HEK293 (cell line): ENCODE results near the gene POMT2.
A peak's percentile ranks its signal among the peaks of the same experiment; 100 is the strongest.

ENCODE experiments used
- CTCF ChIA-PET: fragments of 350-600 bp; formaldehyde crosslinking; extraction: SDS; loops from one replicate; lab custom pipeline; 2021; ENCODE audit warnings: antibody characterized with exemption; lab: Yijun Ruan, JAX
- POLR2A ChIA-PET: fragments of 300-600 bp; formaldehyde crosslinking; extraction: SDS; loops from one replicate; lab custom pipeline; 2020; ENCODE audit warnings: antibody characterized with exemption, inconsistent platforms; lab: Yijun Ruan, JAX
- H3K27ac ChIP-seq: fragments of 200-500 bp; sonication (Bioruptor generic); 2 replicates; pipeline ENCODE4 v1.5.1; 2014; ENCODE audit warnings: low read depth, low read length, control low read depth, inconsistent platforms; ENCODE audit errors: extremely low read depth
- H3K36me3 ChIP-seq, 2 experiments: fragments of 200-500 bp in 1 of 2; sonication (Bioruptor generic) in 1 of 2; 1 replicate in 1 of 2; 2 replicates in 1 of 2; pipeline ENCODE4 v1.5.1; 2014 to 2017; ENCODE audit warnings: inconsistent platforms in 2 of 2, low read length in 2 of 2; ENCODE audit not compliant: control insufficient read depth in 2 of 2, insufficient read depth in 1 of 2
- H3K4me1 ChIP-seq: fragments of 200-500 bp; sonication (Bioruptor generic); 2 replicates; pipeline ENCODE4 v1.5.1; 2014; ENCODE audit warnings: mild to moderate bottlenecking, low read length, inconsistent platforms; ENCODE audit not compliant: control insufficient read depth, insufficient read depth
- H3K4me3 ChIP-seq: 2 replicates; pipeline ENCODE4 v1.5.1; 2011; ENCODE audit warnings: low read depth, mild to moderate bottlenecking, control low read depth, low read length, moderate library complexity
- H3K9me3 ChIP-seq: fragments of 200-500 bp; sonication (Bioruptor generic); 2 replicates; pipeline ENCODE4 v1.5.1; 2014; ENCODE audit warnings: low read depth, low read length, inconsistent platforms; ENCODE audit not compliant: control insufficient read depth, insufficient read depth
- KLF8 ChIP-seq: fragments of 450-650 bp; formaldehyde crosslinking; IDR thresholded peaks from 2 replicates; pipeline ENCODE4 v1.5.1; 2016; ENCODE audit warnings: missing biosample characterization, missing genetic modification characterization
- OVOL3 ChIP-seq: fragments of 450-650 bp; formaldehyde crosslinking; IDR thresholded peaks from 2 replicates; pipeline ENCODE4 v1.5.1; 2016; ENCODE audit warnings: missing biosample characterization, missing genetic modification characterization
- PRDM2 ChIP-seq: fragments of 450-650 bp; formaldehyde crosslinking; IDR thresholded peaks from 2 replicates; pipeline ENCODE4 v1.5.1; 2016; ENCODE audit warnings: missing biosample characterization, missing genetic modification characterization, borderline replicate concordance
- YY1 ChIP-seq: fragments of 450-650 bp; formaldehyde crosslinking; IDR thresholded peaks from 2 replicates; pipeline ENCODE4 v1.5.1; 2018; ENCODE audit warnings: missing biosample characterization, missing genetic modification characterization
- ZEB2 ChIP-seq: fragments of 450-650 bp; formaldehyde crosslinking; IDR thresholded peaks from 2 replicates; pipeline ENCODE4 v1.5.1; 2016; ENCODE audit warnings: missing biosample characterization, missing genetic modification characterization
- ZIC2 ChIP-seq: fragments of 450-650 bp; formaldehyde crosslinking; IDR thresholded peaks from 2 replicates; pipeline ENCODE4 v1.5.1; 2016; ENCODE audit warnings: missing biosample characterization, missing genetic modification characterization
- ZNF112 ChIP-seq: fragments of 450-650 bp; formaldehyde crosslinking; IDR thresholded peaks from 2 replicates; pipeline ENCODE4 v1.5.0; 2017; ENCODE audit warnings: missing biosample characterization, missing genetic modification characterization
- ZNF223 ChIP-seq: fragments of 450-650 bp; formaldehyde crosslinking; IDR thresholded peaks from 2 replicates; pipeline ENCODE4 v1.5.1; 2016; ENCODE audit warnings: missing biosample characterization, missing genetic modification characterization
- ZNF24 ChIP-seq: fragments of 450-650 bp; formaldehyde crosslinking; IDR thresholded peaks from 2 replicates; pipeline ENCODE4 v1.5.1; 2016; ENCODE audit warnings: missing biosample characterization, missing genetic modification characterization
- ZNF362 ChIP-seq: fragments of 450-650 bp; formaldehyde crosslinking; IDR thresholded peaks from 2 replicates; pipeline ENCODE4 v1.5.1; 2016; ENCODE audit warnings: missing biosample characterization, missing genetic modification characterization
- ZNF473 ChIP-seq: fragments of 450-650 bp; formaldehyde crosslinking; IDR thresholded peaks from 2 replicates; pipeline ENCODE4 v1.5.1; 2017; ENCODE audit warnings: missing biosample characterization, missing genetic modification characterization
- ZNF544 ChIP-seq: fragments of 450-650 bp; formaldehyde crosslinking; IDR thresholded peaks from 2 replicates; pipeline ENCODE4 v1.5.0; 2017; ENCODE audit warnings: missing biosample characterization, missing genetic modification characterization
- ZNF549 ChIP-seq: fragments of 450-650 bp; IDR thresholded peaks from 2 replicates; pipeline ENCODE4 v1.5.1; 2018; ENCODE audit warnings: missing biosample characterization, missing genetic modification characterization, mild to moderate bottlenecking, inconsistent platforms, moderate library complexity
- ZNF596 ChIP-seq: fragments of 450-650 bp; IDR thresholded peaks from 2 replicates; pipeline ENCODE4 v1.5.0; 2018; ENCODE audit warnings: missing biosample characterization, mild to moderate bottlenecking, missing genetic modification characterization, moderate library complexity
- ZSCAN16 ChIP-seq: fragments of 450-650 bp; formaldehyde crosslinking; IDR thresholded peaks from 2 replicates; pipeline ENCODE4 v1.5.1; 2016; ENCODE audit warnings: missing biosample characterization, missing genetic modification characterization
- ZSCAN18 ChIP-seq: fragments of 450-650 bp; formaldehyde crosslinking; IDR thresholded peaks from 2 replicates; pipeline ENCODE4 v1.5.1; 2016; ENCODE audit warnings: missing biosample characterization, missing genetic modification characterization
- ZSCAN23 ChIP-seq: fragments of 450-650 bp; formaldehyde crosslinking; IDR thresholded peaks from 2 replicates; pipeline ENCODE4 v1.5.1; 2016; ENCODE audit warnings: missing biosample characterization, missing genetic modification characterization

Gene POMT2

GRCh38 chr14:77275601-77276017 is 45.1 kb downstream of the POMT2 start:
- CTCF ChIA-PET, result interaction anchor here (0.6 to 0.7 kb wide), 3 partner anchors 171 to 223 kb away, joined by 3 to 6 read pairs (median 3); partner anchors contain the start of gene ISM2
- Histone ChIP-seq H3K4me1 (no peaks in the 10 kb centered on the region), H3K4me3 (no peak overlapping the region), H3K9me3 (no peaks in the 10 kb centered on the region), H3K27ac (no peak overlapping the region), H3K36me3 (peaks cover 0 to 37% of the 10 kb centered on the region in 2 experiments; a peak in 2 of 3 replicates)
- TF ChIP-seq ZSCAN16, result no peak
- no peak for TF ChIP-seq ZSCAN18 (tag by site-specific recombination)
- TF ChIP-seq ZSCAN23, result no peak
- POLR2A ChIA-PET, result interaction anchor here (0.5 kb wide), 1 partner anchor 46 kb away, joined by 3 read pairs; no protein-coding TSS in a partner anchor

GRCh38 chr14:77275041-77275580 is 45.6 kb downstream of the POMT2 start:
- Histone ChIP-seq H3K4me3 (no peak overlapping the region), H3K27ac (no peak overlapping the region), H3K9me3 (no peaks in the 10 kb centered on the region), H3K36me3 (peaks cover 0 to 34% of the 10 kb centered on the region in 2 experiments; a peak in 1 of 3 replicates), H3K4me1 (no peaks in the 10 kb centered on the region)
- CTCF ChIA-PET, result no interaction called here
- POLR2A ChIA-PET, result interaction anchor here (0.5 kb wide), 1 partner anchor 46 kb away, joined by 3 read pairs; no protein-coding TSS in a partner anchor
- no peak for TF ChIP-seq ZNF473 (tag by site-specific recombination)
- no peak for TF ChIP-seq YY1 (tag by site-specific recombination)
- no peak for TF ChIP-seq ZNF549
- peak; percentile 64 for TF ChIP-seq ZIC2 (tag by site-specific recombination)

- peaks cover 0 to 21% of the 10 kb centered on the region in 2 experiments; a peak in 1 of 3 replicates for H3K36me3 ChIP-seq
- no peak overlapping the region for H3K27ac ChIP-seq
- H3K9me3 ChIP-seq, result no peaks in the 10 kb centered on the region
- CTCF ChIA-PET, result interaction anchor here (0.9 to 1.3 kb wide), 2 partner anchors 42 to 87 kb away, joined by 3 to 4 read pairs; no protein-coding TSS in a partner anchor
- H3K4me3 ChIP-seq, result no peak overlapping the region
- peak; percentile 82 for TF ChIP-seq ZNF112
- no peak for TF ChIP-seq ZNF362
- POLR2A ChIA-PET, result no interaction called here
- H3K4me1 ChIP-seq, result no peaks in the 10 kb centered on the region
Measured at GRCh38 chr14:77273796-77274195, 46.9 kb downstream of the POMT2 start.

- no peaks in the 10 kb centered on the region for H3K4me1 ChIP-seq
- POLR2A ChIA-PET, result no interaction called here
- peaks cover 0 to 9% of the 10 kb centered on the region in 2 experiments; a peak in 1 of 3 replicates for H3K36me3 ChIP-seq
- CTCF ChIA-PET, result interaction anchor here (1.0 kb wide), 1 partner anchor 120 kb away, joined by 4 read pairs; no protein-coding TSS in a partner anchor
- TF ChIP-seq PRDM2 (tag by site-specific recombination) (no peak), ZNF24 (tag by site-specific recombination) (no peak), ZNF549 (no peak), ZEB2 (tag by site-specific recombination) (no peak), ZNF596 (tag by site-specific recombination) (no peak), ZNF544 (no peak), ZNF223 (tag by site-specific recombination) (no peak), OVOL3 (tag by site-specific recombination) (no peak), KLF8 (no peak)
- TF ChIP-seq, all 188 proteins: peak for 0
- Histone ChIP-seq H3K4me3 (no peak overlapping the region), H3K9me3 (no peaks in the 10 kb centered on the region), H3K27ac (no peak overlapping the region)
Measured at GRCh38 chr14:77272261-77272660, 48.4 kb downstream of the POMT2 start.
